ENCODE measurements around the gene MLLT1.

- TF ChIP-seq CTCF (IDR thresholded peaks at IDR 0.05; ENCODE audit: low read depth, low read length) (no peak), POLR2A (IDR thresholded peaks at IDR 0.05; ENCODE audit: extremely low read depth, insufficient read length) (no peak), MAX (IDR thresholded peaks at IDR 0.05; ENCODE audit: low read depth, low read length) (no peak), MYC (IDR thresholded peaks at IDR 0.05; ENCODE audit: low read depth, low read length) (no peak)
Observed at GRCh38 chr19:6181119-6181518, 98.7 kb downstream of the MLLT1 start.
